Hepatocyte (in vitro differentiated cells): ENCODE measurements around the gene SLC29A3. TPM values are rescaled to one million over a fixed set of nuclear protein-coding genes. Genes with fewer than 3 reads are reported as not detected.

ENCODE experiments used
- DNase-seq: peaks from one replicate; pipeline ENCODE4 v3.0.0-alpha.2; 2016; ENCODE audit warnings: low spot score
- H2AFZ ChIP-seq: fragments of 200-600 bp; sonication (generic); 2 replicates; pipeline ENCODE4 v1.6.0; 2016; ENCODE audit warnings: antibody characterized with exemption, mild to moderate bottlenecking
- H3K27ac ChIP-seq: fragments of 200-600 bp; sonication (generic); 2 replicates; pipeline ENCODE4 v1.5.1; 2016; ENCODE audit warnings: mild to moderate bottlenecking
- H3K27me3 ChIP-seq: fragments of 200-600 bp; sonication (generic); 2 replicates; pipeline ENCODE4 v1.6.1; 2016
- H3K36me3 ChIP-seq: fragments of 200-600 bp; sonication (generic); replicated peaks from 2 replicates; pipeline ENCODE4 v1.5.1; 2016; ENCODE audit warnings: low read depth; ENCODE audit not compliant: insufficient read depth
- H3K4me1 ChIP-seq: fragments of 200-600 bp; sonication (generic); 2 replicates; pipeline ENCODE4 v1.5.1; 2016; ENCODE audit warnings: mild to moderate bottlenecking, moderate library complexity; ENCODE audit not compliant: insufficient read depth
- H3K4me2 ChIP-seq: fragments of 200-600 bp; sonication (generic); 2 replicates; pipeline ENCODE4 v1.6.0; 2016
- H3K4me3 ChIP-seq: fragments of 200-600 bp; sonication (generic); 2 replicates; pipeline ENCODE4 v1.5.1; 2016; ENCODE audit warnings: mild to moderate bottlenecking
- H3K79me2 ChIP-seq: fragments of 200-600 bp; sonication (generic); 2 replicates; pipeline ENCODE4 v1.6.0; 2017; ENCODE audit warnings: mild to moderate bottlenecking
- H3K9me2 ChIP-seq: fragments of 200-600 bp; sonication (generic); replicated peaks from 2 replicates; pipeline ENCODE4 v1.6.0; 2017; ENCODE audit warnings: mild to moderate bottlenecking; ENCODE audit not compliant: insufficient read depth
- H3K9me3 ChIP-seq: fragments of 200-600 bp; sonication (generic); 2 replicates; pipeline ENCODE4 v1.5.1; 2016; ENCODE audit warnings: low read depth, mild to moderate bottlenecking
- H4K20me1 ChIP-seq: fragments of 200-600 bp; sonication (generic); 2 replicates; pipeline ENCODE4 v1.6.0; 2016; ENCODE audit warnings: mild to moderate bottlenecking; ENCODE audit not compliant: insufficient read depth, poor library complexity, severe bottlenecking
- EZH2 ChIP-seq: fragments of 200-600 bp; sonication (generic); IDR thresholded peaks from 2 replicates; pipeline ENCODE4 v1.6.1; 2016; ENCODE audit warnings: antibody characterized with exemption, mild to moderate bottlenecking, borderline replicate concordance
- EZH2phosphoT487 ChIP-seq: fragments of 200-600 bp; sonication (generic); IDR thresholded peaks from one replicate; pipeline ENCODE4 v1.6.1; 2018; ENCODE audit warnings: antibody characterized with exemption, mild to moderate bottlenecking, low read depth, moderate library complexity; ENCODE audit not compliant: unreplicated experiment, severe bottlenecking
- WGBS: methylation state at CpG from one replicate; pipeline ENCODE4 v1.1.6; 2016; ENCODE audit warnings: low lambda C conversion rate; ENCODE audit errors: missing lambda C conversion rate; 5-methylcytosine and 5-hydroxymethylcytosine counted together
- polyA plus RNA-seq: library from polyadenylated mRNA; unstranded; fragments of >200 nt; fragmentation: Nextera tagmentation; extraction: Ambion mirVana; gene quantifications from 2 replicates; pipeline ENCODE4 v1.2.1, GENCODE V29; 2016
- total RNA-seq: library from RNA; depleted of rRNA; stranded (reverse); fragments of >200 nt; gene quantifications from 2 replicates; pipeline ENCODE4 v1.2.3, GENCODE V29; 2014
- TF ChIP-seq, protein P1 (sequence below): fragments of 200-600 bp; sonication (generic); IDR thresholded peaks from 2 replicates; pipeline ENCODE4 v1.5.1; 2016; ENCODE audit warnings: antibody characterized with exemption, mild to moderate bottlenecking; ENCODE audit not compliant: poor library complexity

SLC29A3 gene
- total and polyA plus RNA-seq, 2 experiments from 2014 or later, result 8.4 to 12.0 TPM

DNA sequence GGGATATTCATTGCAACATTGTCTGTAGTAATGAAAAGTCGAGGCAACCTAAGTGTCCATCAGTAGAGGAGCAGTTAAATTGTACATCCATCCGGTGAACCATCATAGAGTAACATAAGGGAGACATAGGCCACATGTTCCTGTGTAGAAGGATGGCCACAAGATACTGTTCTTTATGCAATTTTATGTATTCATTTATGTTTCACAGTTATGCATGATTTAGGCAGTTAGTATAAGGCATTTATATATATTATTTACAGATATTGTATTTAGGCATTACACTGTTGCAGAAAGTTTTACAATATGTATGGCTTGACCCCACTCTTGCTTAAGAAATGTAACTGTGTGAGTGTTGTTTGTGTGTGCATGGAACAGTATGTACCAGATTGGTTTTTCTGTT is 41.7 kb downstream of the SLC29A3 start:
- Histone ChIP-seq H3K4me3 (no peak overlapping the region), H3K9me2 (no peaks in the 10 kb centered on the region), H3K27ac (no peak overlapping the region), H3K9me3 (no peaks in the 10 kb centered on the region), H3K27me3 (no peaks in the 10 kb centered on the region), H3K79me2 (no peaks in the 10 kb centered on the region), H3K4me2 (no peak overlapping the region), H3K4me1 (no peaks in the 10 kb centered on the region), H2AFZ (no peak overlapping the region), H4K20me1 (no peaks in the 10 kb centered on the region), H3K36me3 (no peaks in the 10 kb centered on the region)
- no peak for TF ChIP-seq EZH2phosphoT487
- no peak for TF ChIP-seq EZH2
- 94% methylated on average over 2 of the region's 2 CpGs for WGBS
- DNase-seq, result no peak

DNA sequence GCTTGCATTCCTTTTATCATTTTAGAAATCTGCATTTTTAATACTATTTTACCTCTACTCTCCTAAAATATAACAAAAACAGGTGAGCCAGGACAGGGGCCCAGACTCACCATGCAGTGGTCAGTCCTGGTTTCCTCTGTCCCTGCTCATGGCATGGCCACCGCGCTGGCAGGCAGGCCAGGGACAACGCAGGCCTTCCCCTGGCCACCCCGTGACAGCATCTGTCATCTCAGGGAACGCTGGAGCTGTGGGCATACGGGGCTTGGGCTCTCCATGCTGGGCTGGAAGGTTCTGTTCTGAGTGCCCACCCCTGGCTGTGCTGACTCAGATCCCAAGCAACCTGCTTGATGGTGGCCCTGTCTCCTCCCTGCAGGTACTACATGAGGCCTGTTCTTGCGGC is 42.5 kb downstream of the SLC29A3 start:
- no peak overlapping the region for H2AFZ ChIP-seq
- H3K27ac ChIP-seq, result no peak overlapping the region
- H3K79me2 ChIP-seq, result no peaks in the 10 kb centered on the region
- no peak overlapping the region for H3K4me3 ChIP-seq
- 94% methylated on average over 7 of the region's 7 CpGs for WGBS
- H3K9me2 ChIP-seq, result no peaks in the 10 kb centered on the region
- H4K20me1 ChIP-seq, result no peaks in the 10 kb centered on the region
- H3K4me2 ChIP-seq, result no peak overlapping the region
- H3K9me3 ChIP-seq, result no peaks in the 10 kb centered on the region
- no peaks in the 10 kb centered on the region for H3K27me3 ChIP-seq
- H3K4me1 ChIP-seq, result no peaks in the 10 kb centered on the region
- H3K36me3 ChIP-seq, result no peaks in the 10 kb centered on the region
- TF ChIP-seq, protein P1, sequence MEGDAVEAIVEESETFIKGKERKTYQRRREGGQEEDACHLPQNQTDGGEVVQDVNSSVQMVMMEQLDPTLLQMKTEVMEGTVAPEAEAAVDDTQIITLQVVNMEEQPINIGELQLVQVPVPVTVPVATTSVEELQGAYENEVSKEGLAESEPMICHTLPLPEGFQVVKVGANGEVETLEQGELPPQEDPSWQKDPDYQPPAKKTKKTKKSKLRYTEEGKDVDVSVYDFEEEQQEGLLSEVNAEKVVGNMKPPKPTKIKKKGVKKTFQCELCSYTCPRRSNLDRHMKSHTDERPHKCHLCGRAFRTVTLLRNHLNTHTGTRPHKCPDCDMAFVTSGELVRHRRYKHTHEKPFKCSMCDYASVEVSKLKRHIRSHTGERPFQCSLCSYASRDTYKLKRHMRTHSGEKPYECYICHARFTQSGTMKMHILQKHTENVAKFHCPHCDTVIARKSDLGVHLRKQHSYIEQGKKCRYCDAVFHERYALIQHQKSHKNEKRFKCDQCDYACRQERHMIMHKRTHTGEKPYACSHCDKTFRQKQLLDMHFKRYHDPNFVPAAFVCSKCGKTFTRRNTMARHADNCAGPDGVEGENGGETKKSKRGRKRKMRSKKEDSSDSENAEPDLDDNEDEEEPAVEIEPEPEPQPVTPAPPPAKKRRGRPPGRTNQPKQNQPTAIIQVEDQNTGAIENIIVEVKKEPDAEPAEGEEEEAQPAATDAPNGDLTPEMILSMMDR, result no peak
- no peak for TF ChIP-seq EZH2phosphoT487
- TF ChIP-seq EZH2, result no peak
- no peak for DNase-seq

DNA sequence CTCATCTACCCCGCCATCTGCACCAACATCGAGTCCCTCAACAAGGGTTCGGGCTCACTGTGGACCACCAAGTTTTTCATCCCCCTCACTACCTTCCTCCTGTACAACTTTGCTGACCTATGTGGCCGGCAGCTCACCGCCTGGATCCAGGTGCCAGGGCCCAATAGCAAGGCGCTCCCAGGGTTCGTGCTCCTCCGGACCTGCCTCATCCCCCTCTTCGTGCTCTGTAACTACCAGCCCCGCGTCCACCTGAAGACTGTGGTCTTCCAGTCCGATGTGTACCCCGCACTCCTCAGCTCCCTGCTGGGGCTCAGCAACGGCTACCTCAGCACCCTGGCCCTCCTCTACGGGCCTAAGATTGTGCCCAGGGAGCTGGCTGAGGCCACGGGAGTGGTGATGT is 43.1 kb downstream of the SLC29A3 start:
- Histone ChIP-seq H3K4me2 (no peak overlapping the region), H3K27ac (no peak overlapping the region), H3K4me3 (no peak overlapping the region), H2AFZ (no peak overlapping the region), H3K9me3 (no peaks in the 10 kb centered on the region), H4K20me1 (no peaks in the 10 kb centered on the region), H3K9me2 (no peaks in the 10 kb centered on the region), H3K27me3 (no peaks in the 10 kb centered on the region), H3K36me3 (no peaks in the 10 kb centered on the region), H3K79me2 (no peaks in the 10 kb centered on the region), H3K4me1 (no peaks in the 10 kb centered on the region)
- TF ChIP-seq, protein P1, result no peak
- TF ChIP-seq EZH2, result no peak
- no peak for TF ChIP-seq EZH2phosphoT487
- WGBS, result 97% methylated on average over 16 of the region's 16 CpGs
- no peak for DNase-seq

DNA sequence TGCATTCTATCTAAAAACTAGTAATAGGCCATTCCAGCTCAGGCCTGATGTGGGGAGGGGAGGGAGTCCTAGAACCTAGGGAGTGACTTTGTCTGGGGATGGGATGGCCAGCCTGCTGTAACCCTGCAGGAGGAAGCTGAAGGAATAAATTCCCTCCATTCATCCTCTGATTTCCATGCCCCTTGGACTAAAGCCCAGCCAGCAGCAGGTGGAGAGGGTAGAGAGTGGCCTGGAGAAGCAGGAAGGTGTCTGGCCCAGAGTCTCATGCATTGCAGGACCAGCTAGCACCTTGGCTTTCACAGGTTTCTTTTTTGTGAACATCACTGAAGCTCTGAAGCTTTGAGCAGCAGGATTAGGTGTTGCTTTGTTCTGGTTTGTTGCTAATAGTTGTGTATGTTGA is 44.9 kb downstream of the SLC29A3 start:
- no peak for DNase-seq
- TF ChIP-seq EZH2phosphoT487 (no peak), EZH2 (no peak)
- TF ChIP-seq, protein P1, result no peak
- Histone ChIP-seq H3K36me3 (no peaks in the 10 kb centered on the region), H3K79me2 (no peaks in the 10 kb centered on the region), H3K4me1 (no peaks in the 10 kb centered on the region), H3K4me3 (no peak overlapping the region), H4K20me1 (no peaks in the 10 kb centered on the region), H3K9me2 (no peaks in the 10 kb centered on the region), H3K9me3 (no peaks in the 10 kb centered on the region), H3K27ac (no peak overlapping the region), H3K4me2 (no peak overlapping the region), H3K27me3 (no peaks in the 10 kb centered on the region), H2AFZ (no peak overlapping the region)
